ENCODE results near the gene POFUT2.

POFUT2 gene

DNA sequence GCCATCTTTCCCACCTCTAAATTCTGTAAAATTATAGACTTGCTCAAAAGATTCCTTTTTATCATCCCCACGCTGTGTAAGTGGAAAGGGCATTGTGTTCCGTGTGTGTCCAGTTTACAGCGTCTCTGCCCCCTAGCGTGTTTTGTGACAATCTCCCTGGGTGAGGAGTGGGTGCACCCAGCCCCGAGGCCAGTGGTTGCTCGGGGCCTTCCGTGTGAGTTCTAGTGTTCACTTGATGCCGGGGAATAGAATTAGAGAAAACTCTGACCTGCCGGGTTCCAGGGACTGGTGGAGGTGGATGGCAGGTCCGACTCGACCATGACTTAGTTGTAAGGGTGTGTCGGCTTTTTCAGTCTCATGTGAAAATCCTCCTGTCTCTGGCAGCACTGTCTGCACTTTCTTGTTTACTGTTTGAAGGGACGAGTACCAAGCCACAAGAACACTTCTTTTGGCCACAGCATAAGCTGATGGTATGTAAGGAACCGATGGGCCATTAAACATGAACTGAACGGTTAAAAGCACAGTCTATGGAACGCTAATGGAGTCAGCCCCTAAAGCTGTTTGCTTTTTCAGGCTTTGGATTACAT is 61.9 kb downstream of the POFUT2 start:
- no peak overlapping the region for H3K4me3 ChIP-seq (ENCODE audit: low read depth, low read length)
- DNase-seq (ENCODE audit: low read depth): no peak
- TF ChIP-seq CTCF (IDR thresholded peaks at IDR 0.05; ENCODE audit: insufficient read depth, low read depth, low read length, missing control alignments): no peak

GRCh38 chr21:45225041-45225740 is 62.5 kb downstream of the POFUT2 start:
- no peak overlapping the region for H3K4me3 ChIP-seq (ENCODE audit: low read depth, low read length)
- no peak for TF ChIP-seq CTCF (IDR thresholded peaks at IDR 0.05; ENCODE audit: insufficient read depth, low read depth, low read length, missing control alignments)
- DNase-seq (ENCODE audit: low read depth): no peak

DNA sequence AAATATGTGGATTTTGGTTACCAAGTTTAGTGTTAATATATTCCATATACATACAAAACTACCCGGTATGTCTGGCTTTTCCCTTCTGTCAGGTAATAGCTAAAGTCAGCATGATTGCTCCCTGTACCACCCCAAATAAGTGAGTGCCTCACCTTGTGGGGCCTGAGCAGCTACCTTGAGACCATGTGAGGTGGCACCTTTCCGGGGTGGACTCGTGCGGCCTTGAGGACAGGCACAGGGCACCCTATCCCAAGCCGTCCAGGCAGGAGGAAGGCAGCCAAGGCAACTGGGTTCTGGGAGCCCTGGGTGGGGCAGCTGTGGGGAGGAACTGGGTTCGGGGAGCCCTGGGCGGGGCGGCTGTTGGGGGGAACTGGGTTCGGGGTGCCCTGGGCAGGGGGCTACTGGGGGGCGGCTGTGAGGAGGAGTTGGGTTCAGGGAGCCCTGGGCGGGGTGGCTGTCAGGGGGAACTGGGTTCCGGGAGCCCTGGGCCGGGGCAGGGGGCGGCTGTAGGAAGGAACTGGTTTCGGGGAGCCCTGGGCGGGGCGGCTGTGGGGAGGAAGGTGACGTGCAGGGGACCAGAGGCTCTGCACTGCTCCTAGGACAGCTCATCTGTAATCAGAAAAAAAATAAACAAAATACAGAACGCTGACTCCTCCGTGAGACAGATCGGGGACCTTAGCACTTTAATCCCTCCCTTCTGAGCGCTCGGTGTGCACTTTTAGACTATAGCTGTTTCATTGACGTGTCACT is 63.3 kb downstream of the POFUT2 start:
- DNase-seq (ENCODE audit: low read depth): no peak
- TF ChIP-seq CTCF (IDR thresholded peaks at IDR 0.05; ENCODE audit: insufficient read depth, low read depth, low read length, missing control alignments): no peak
- H3K4me3 ChIP-seq (ENCODE audit: low read depth, low read length): no peak overlapping the region

DNA sequence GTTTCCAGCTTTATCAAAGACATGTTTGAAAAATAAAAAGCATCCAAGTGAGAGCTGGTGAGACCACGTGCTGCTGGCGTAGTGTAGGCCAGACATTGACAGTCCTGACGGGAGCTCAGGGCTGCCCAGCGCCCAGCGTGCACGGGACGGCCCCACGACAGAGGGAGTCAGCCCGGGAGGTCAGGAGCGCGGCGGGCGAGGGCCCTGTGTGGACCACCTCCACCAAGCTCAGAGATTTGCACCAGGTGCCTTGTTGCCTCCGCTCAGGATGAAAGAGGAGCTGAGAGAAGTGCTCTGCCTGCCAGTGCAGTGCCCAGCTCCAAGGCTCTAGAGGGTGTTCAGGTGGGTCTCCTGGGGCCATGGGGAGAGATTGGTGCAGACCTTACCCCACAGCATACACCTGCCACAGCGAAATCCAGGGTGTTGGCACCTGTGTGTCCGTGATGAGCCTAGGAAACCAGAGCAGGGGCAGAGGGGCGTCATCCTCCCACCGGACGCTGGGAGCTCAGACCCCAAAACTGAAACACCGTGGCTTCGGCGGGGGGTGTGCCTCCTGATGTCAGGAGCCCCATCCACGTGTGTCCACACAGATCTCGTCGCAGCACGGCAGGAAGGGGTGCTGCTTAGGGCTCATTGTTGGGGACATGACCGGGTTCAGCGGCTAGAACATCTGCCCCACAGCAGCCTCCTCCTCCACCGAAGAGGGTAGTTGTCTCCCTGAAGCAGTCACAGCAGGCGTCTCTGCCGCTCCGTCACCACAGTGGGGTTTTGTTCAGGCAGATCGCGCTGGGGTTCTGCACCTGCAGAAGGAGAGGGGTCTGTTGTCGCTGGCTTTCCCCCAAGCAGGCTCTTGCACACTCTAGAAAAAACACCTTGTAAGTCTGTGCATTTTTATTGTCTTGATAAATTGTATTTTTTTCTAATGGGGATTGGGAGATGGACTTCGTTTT is 64.2 kb downstream of the POFUT2 start:
- TF ChIP-seq CTCF (IDR thresholded peaks at IDR 0.05; ENCODE audit: insufficient read depth, low read depth, low read length, missing control alignments): no peak
- no peak overlapping the region for H3K4me3 ChIP-seq (ENCODE audit: low read depth, low read length)

GRCh38 chr21:45222001-45222400 is 65.7 kb downstream of the POFUT2 start:
- DNase-seq (ENCODE audit: low read depth): no peak
- TF ChIP-seq CTCF (IDR thresholded peaks at IDR 0.05; ENCODE audit: insufficient read depth, low read depth, low read length, missing control alignments): no peak
- no peak overlapping the region for H3K4me3 ChIP-seq (ENCODE audit: low read depth, low read length)

More for the DNA sequence above, 64.2 kb downstream of the POFUT2 start:
- DNase-seq (ENCODE audit: low read depth): no peak

GRCh38 chr21:45220714-45221490 is 66.8 kb downstream of the POFUT2 start:
- no peak for DNase-seq (ENCODE audit: low read depth)
- TF ChIP-seq CTCF (IDR thresholded peaks at IDR 0.05; ENCODE audit: insufficient read depth, low read depth, low read length, missing control alignments): no peak
- H3K4me3 ChIP-seq (ENCODE audit: low read depth, low read length): no peak overlapping the region
